Measurements from ENCODE around the gene GAPVD1.

- TF ChIP-seq, protein P1, sequence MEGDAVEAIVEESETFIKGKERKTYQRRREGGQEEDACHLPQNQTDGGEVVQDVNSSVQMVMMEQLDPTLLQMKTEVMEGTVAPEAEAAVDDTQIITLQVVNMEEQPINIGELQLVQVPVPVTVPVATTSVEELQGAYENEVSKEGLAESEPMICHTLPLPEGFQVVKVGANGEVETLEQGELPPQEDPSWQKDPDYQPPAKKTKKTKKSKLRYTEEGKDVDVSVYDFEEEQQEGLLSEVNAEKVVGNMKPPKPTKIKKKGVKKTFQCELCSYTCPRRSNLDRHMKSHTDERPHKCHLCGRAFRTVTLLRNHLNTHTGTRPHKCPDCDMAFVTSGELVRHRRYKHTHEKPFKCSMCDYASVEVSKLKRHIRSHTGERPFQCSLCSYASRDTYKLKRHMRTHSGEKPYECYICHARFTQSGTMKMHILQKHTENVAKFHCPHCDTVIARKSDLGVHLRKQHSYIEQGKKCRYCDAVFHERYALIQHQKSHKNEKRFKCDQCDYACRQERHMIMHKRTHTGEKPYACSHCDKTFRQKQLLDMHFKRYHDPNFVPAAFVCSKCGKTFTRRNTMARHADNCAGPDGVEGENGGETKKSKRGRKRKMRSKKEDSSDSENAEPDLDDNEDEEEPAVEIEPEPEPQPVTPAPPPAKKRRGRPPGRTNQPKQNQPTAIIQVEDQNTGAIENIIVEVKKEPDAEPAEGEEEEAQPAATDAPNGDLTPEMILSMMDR (IDR thresholded peaks at IDR 0.05; ENCODE audit: low read length): no peak
- no peak for TF ChIP-seq EZH2 (optimal IDR thresholded peaks at IDR 0.05; ENCODE audit: low read depth, low read length)
These were observed 109.2 kb downstream of the GAPVD1 start for GRCh38 chr9:125370786-125371185.

All from MM.1S (cell line).